MCF 10A (cell line): ENCODE results near the gene PPP2R3C. TPM values are rescaled to one million over a fixed set of nuclear protein-coding genes. Genes with fewer than 3 reads are reported as not detected.

ENCODE experiments used
- BruUV-seq: library from RNA; stranded (reverse); fragments of 400-500 nt; replicated peaks from 2 replicates; lab custom pipeline; 2021; lab: Mats Ljungman, UMichigan
- CTCF ChIA-PET: fragments of 300-600 bp; sonication (Branson Sonifier 250); formaldehyde crosslinking; extraction: SDS; loops from one replicate; lab custom pipeline; 2021; ENCODE audit warnings: antibody characterized with exemption, inconsistent platforms; lab: Yijun Ruan, JAX
- POLR2A ChIA-PET: fragments of 300-600, 350-650 bp; sonication (Branson Sonifier 250); formaldehyde crosslinking; extraction: SDS; loops from one replicate; lab custom pipeline; 2020; ENCODE audit warnings: antibody characterized with exemption, inconsistent platforms; lab: Yijun Ruan, JAX
- DNase-seq: peaks from one replicate; pipeline ENCODE4 v3.0.0-alpha.2; 2018; ENCODE audit not compliant: unreplicated experiment
- H3K27ac Mint-ChIP-seq: one replicate; pipeline ENCODE4 v1.8.0; 2022; ENCODE audit warnings: mild to moderate bottlenecking, low read depth, mixed read lengths; ENCODE audit not compliant: unreplicated experiment
- H3K27me3 Mint-ChIP-seq: one replicate; pipeline ENCODE4 v1.8.0; 2022; ENCODE audit warnings: mixed read lengths; ENCODE audit not compliant: insufficient read depth, unreplicated experiment
- H3K36me3 Mint-ChIP-seq: one replicate; pipeline ENCODE4 v1.8.0; 2022; ENCODE audit warnings: mild to moderate bottlenecking, moderate library complexity, mixed read lengths; ENCODE audit not compliant: insufficient read depth, unreplicated experiment
- H3K4me1 Mint-ChIP-seq: one replicate; pipeline ENCODE4 v1.8.0; 2022; ENCODE audit warnings: mixed read lengths; ENCODE audit not compliant: insufficient read depth, unreplicated experiment
- H3K4me3 Mint-ChIP-seq: one replicate; pipeline ENCODE4 v1.8.0; 2022; ENCODE audit warnings: mild to moderate bottlenecking, moderate library complexity, mixed read lengths; ENCODE audit not compliant: unreplicated experiment
- H3K9me3 Mint-ChIP-seq: one replicate; pipeline ENCODE4 v1.8.0; 2022; ENCODE audit warnings: mixed read lengths; ENCODE audit not compliant: unreplicated experiment
- CTCF ChIP-seq: fragments of 200-600 bp; IDR thresholded peaks from one replicate; pipeline ENCODE4 v1.8.0; 2022; ENCODE audit warnings: antibody characterized with exemption, mild to moderate bottlenecking; ENCODE audit not compliant: unreplicated experiment
- intact Hi-C: fragments of 100-400 bp; cut with micrococcal nuclease; formaldehyde crosslinking; loops from 2 replicates; pipeline ENCODE4 v1.14.1; 2022
- total RNA-seq: library from RNA; stranded (reverse); gene quantifications from 2 replicates; pipeline ENCODE4 v1.2.3, GENCODE V29; 2022

Gene PPP2R3C
- total RNA-seq, 1 experiment from 2014 or later, result 21.6 TPM

DNA sequence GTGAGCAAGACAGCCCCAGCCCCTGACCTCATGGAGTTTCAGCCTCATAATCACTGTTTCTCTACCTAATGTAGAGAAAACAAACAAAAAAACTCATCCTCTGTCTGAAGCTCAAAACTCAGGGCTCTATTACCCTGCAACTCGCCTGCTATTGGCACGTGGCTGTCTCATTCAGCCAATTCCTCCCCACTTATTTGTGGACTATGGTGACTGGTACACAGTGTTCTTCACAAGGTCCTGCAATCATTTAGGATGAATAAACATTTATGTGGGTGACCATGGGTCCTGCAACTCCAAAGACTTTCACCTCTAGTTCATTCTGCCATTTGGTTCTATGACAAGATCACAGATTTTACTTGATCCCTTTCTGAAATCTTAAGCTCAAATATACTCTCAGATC, 4.7 kb downstream of the PPP2R3C start:
- Mint-ChIP-seq H3K27me3 (no peaks in the 10 kb centered on the region), H3K9me3 (no peaks in the 10 kb centered on the region), H3K27ac (no peak overlapping the region), H3K36me3 (peaks cover 38% of the 10 kb centered on the region), H3K4me1 (peaks cover 18% of the 10 kb centered on the region), H3K4me3 (no peak overlapping the region)
- POLR2A ChIA-PET, result interaction anchor here (0.7 kb wide), 1 partner anchor 96 kb away, joined by 3 read pairs; no protein-coding TSS in a partner anchor
- CTCF ChIA-PET, result no interaction called here
- no TSS peak for BruUV-seq
- intact Hi-C loops, result no loop called here
- DNase-seq, result no peak
- TF ChIP-seq CTCF, result no peak

DNA sequence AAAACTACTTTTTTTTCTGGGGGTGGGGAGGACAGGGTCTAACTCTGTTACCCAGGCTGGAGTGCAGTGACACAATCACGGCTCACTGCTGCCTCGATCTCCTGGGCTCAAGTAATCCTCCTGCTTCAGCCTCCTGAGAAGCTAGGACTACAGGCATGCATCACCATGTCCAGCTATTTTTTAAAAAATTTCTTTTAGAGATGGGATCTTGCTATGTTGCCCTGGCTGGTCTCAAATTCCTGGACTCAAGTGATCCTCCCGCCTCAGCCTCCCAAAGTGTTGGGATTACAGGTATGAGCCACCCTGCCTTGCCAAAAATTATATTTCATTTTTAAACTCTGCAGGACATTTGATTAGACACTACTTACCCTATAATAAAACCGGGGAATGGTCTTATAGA, 5.5 kb downstream of the PPP2R3C start:
- no peaks in the 10 kb centered on the region for H3K9me3 Mint-ChIP-seq
- intact Hi-C loops, result no loop called here
- peaks cover 45% of the 10 kb centered on the region for H3K36me3 Mint-ChIP-seq
- H3K27ac Mint-ChIP-seq, result no peak overlapping the region
- H3K27me3 Mint-ChIP-seq, result no peaks in the 10 kb centered on the region
- no peak overlapping the region for H3K4me3 Mint-ChIP-seq
- TF ChIP-seq CTCF, result no peak
- CTCF ChIA-PET, result no interaction called here
- POLR2A ChIA-PET, result no interaction called here
- DNase-seq, result no peak
- peaks cover 18% of the 10 kb centered on the region for H3K4me1 Mint-ChIP-seq
- BruUV-seq, result no TSS peak

DNA sequence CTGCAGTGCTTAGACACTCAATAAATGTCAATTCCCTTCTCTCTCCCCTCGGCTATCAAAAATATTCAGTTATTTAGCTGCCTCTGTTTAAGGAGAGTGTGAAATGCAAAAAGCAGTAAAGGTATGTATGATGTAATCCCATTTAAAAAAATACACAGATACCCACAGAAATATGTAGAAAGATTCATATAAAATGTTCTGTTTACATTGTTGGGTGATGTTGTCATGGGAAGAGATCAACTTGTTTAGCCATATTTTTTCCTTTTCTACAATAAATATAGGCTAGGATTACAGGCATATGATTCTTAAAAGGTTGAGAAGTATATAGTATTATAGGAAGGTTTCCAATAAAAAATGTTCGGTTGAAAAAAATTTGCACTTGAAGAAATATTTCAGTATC, 7.8 kb downstream of the PPP2R3C start:
- no peak for DNase-seq
- intact Hi-C loops, result no loop called here
- Mint-ChIP-seq H3K27ac (no peak overlapping the region), H3K36me3 (peaks cover 58% of the 10 kb centered on the region), H3K4me3 (no peak overlapping the region), H3K9me3 (no peaks in the 10 kb centered on the region), H3K4me1 (peaks cover 7% of the 10 kb centered on the region), H3K27me3 (no peaks in the 10 kb centered on the region)
- no peak for TF ChIP-seq CTCF
- BruUV-seq, result no TSS peak
- ChIA-PET CTCF (no interaction called here), POLR2A (interaction anchor here (0.8 kb wide), 1 partner anchor 436 kb away, joined by 3 read pairs; no protein-coding TSS in a partner anchor)

DNA sequence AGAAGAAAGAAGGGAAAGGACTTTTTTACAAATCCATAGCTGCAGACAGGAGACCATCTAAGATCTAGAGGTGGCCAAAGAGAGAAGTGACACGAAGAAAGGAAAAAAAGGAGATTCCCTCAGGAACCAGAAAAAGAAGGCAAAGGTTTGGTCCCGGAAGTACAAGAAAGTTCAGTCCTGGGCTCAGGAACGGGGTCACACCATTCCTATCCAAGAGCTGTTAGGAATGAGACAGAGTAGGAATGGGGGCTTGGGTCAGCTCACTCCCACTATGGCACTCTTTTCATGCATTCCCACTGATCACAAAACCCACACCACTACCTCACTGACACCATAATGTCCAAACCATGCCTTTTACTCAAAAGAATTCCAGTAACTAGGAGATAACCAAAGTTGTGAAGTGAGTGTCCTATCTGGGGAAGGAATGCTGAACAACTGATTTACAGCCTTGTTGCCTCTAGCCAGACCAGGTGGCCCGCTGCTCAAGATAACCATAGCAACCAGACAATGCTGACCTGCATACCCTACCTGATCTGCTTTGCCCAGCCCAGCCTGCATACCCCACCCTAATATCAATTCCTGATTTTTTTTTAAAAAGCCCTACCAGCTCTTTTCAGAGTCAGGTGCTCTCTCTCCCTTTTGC, 8.4 kb downstream of the PPP2R3C start:
- CTCF ChIA-PET, result interaction anchor here (0.7 kb wide), 1 partner anchor 311 kb away, joined by 4 read pairs; no protein-coding TSS in a partner anchor
- intact Hi-C loops, result no loop called here
- H3K27ac Mint-ChIP-seq, result peak overlapping the region; percentile 4
- H3K4me1 Mint-ChIP-seq, result peaks cover 7% of the 10 kb centered on the region
- BruUV-seq, result no TSS peak
- POLR2A ChIA-PET, result interaction anchor here (3.0 kb wide), 1 partner anchor 8 kb away, joined by 10 read pairs; the partner anchor contains the start of genes PPP2R3C and PRORP
- no peaks in the 10 kb centered on the region for H3K9me3 Mint-ChIP-seq
- H3K4me3 Mint-ChIP-seq, result no peak overlapping the region
- no peak for DNase-seq
- TF ChIP-seq CTCF, result no peak
- no peaks in the 10 kb centered on the region for H3K27me3 Mint-ChIP-seq
- H3K36me3 Mint-ChIP-seq, result peaks cover 58% of the 10 kb centered on the region
